ENCODE results near the gene L1TD1.

DNA sequence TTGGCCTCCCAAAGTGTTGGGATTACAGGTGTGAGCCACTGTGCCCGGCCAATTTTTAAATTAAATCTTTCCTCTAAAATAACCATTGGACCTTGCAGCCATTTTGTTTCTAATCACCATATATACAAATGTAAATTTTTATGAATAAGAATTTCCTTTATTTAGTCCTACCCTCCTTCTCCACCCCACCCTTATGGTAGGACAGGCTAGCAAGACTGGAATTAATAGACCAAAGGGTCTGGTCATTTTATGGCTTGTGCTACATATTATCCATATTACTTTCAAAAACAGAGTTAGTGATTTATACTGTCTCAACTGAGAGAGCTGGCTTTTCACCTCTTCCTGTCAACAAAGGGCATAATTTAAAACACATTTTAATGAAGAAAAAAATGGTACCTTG, 26.5 kb downstream of the L1TD1 start:
- TF ChIP-seq, protein P1, sequence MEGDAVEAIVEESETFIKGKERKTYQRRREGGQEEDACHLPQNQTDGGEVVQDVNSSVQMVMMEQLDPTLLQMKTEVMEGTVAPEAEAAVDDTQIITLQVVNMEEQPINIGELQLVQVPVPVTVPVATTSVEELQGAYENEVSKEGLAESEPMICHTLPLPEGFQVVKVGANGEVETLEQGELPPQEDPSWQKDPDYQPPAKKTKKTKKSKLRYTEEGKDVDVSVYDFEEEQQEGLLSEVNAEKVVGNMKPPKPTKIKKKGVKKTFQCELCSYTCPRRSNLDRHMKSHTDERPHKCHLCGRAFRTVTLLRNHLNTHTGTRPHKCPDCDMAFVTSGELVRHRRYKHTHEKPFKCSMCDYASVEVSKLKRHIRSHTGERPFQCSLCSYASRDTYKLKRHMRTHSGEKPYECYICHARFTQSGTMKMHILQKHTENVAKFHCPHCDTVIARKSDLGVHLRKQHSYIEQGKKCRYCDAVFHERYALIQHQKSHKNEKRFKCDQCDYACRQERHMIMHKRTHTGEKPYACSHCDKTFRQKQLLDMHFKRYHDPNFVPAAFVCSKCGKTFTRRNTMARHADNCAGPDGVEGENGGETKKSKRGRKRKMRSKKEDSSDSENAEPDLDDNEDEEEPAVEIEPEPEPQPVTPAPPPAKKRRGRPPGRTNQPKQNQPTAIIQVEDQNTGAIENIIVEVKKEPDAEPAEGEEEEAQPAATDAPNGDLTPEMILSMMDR (IDR thresholded peaks at IDR 0.05) = no peak
- no peak for TF ChIP-seq POLR2A (IDR thresholded peaks at IDR 0.05)
- TF ChIP-seq EP300 (IDR thresholded peaks at IDR 0.05) = no peak

Data from ovary (tissue), 3 donors.